MCF 10A (cell line): ENCODE results near the gene GNB5. TPM values are rescaled to one million over a fixed set of nuclear protein-coding genes. Genes with fewer than 3 reads are reported as not detected.

ENCODE experiments used
- BruUV-seq: library from RNA; stranded (reverse); fragments of 400-500 nt; replicated peaks from 2 replicates; lab custom pipeline; 2021; lab: Mats Ljungman, UMichigan
- CTCF ChIA-PET: fragments of 300-600 bp; sonication (Branson Sonifier 250); formaldehyde crosslinking; extraction: SDS; loops from one replicate; lab custom pipeline; 2021; ENCODE audit warnings: antibody characterized with exemption, inconsistent platforms; lab: Yijun Ruan, JAX
- POLR2A ChIA-PET: fragments of 300-600, 350-650 bp; sonication (Branson Sonifier 250); formaldehyde crosslinking; extraction: SDS; loops from one replicate; lab custom pipeline; 2020; ENCODE audit warnings: antibody characterized with exemption, inconsistent platforms; lab: Yijun Ruan, JAX
- DNase-seq: peaks from one replicate; pipeline ENCODE4 v3.0.0-alpha.2; 2018; ENCODE audit not compliant: unreplicated experiment
- H3K27ac Mint-ChIP-seq: one replicate; pipeline ENCODE4 v1.8.0; 2022; ENCODE audit warnings: mild to moderate bottlenecking, low read depth, mixed read lengths; ENCODE audit not compliant: unreplicated experiment
- H3K27me3 Mint-ChIP-seq: one replicate; pipeline ENCODE4 v1.8.0; 2022; ENCODE audit warnings: mixed read lengths; ENCODE audit not compliant: insufficient read depth, unreplicated experiment
- H3K36me3 Mint-ChIP-seq: one replicate; pipeline ENCODE4 v1.8.0; 2022; ENCODE audit warnings: mild to moderate bottlenecking, moderate library complexity, mixed read lengths; ENCODE audit not compliant: insufficient read depth, unreplicated experiment
- H3K4me1 Mint-ChIP-seq: one replicate; pipeline ENCODE4 v1.8.0; 2022; ENCODE audit warnings: mixed read lengths; ENCODE audit not compliant: insufficient read depth, unreplicated experiment
- H3K4me3 Mint-ChIP-seq: one replicate; pipeline ENCODE4 v1.8.0; 2022; ENCODE audit warnings: mild to moderate bottlenecking, moderate library complexity, mixed read lengths; ENCODE audit not compliant: unreplicated experiment
- H3K9me3 Mint-ChIP-seq: one replicate; pipeline ENCODE4 v1.8.0; 2022; ENCODE audit warnings: mixed read lengths; ENCODE audit not compliant: unreplicated experiment
- intact Hi-C: fragments of 100-400 bp; cut with micrococcal nuclease; formaldehyde crosslinking; loops from 2 replicates; pipeline ENCODE4 v1.14.1; 2022
- total RNA-seq: library from RNA; stranded (reverse); gene quantifications from 2 replicates; pipeline ENCODE4 v1.2.3, GENCODE V29; 2022
- TF ChIP-seq, protein P1 (sequence below): fragments of 200-600 bp; IDR thresholded peaks from one replicate; pipeline ENCODE4 v1.8.0; 2022; ENCODE audit warnings: antibody characterized with exemption, mild to moderate bottlenecking; ENCODE audit not compliant: unreplicated experiment

Gene GNB5
- total RNA-seq, 1 experiment from 2014 or later = 31.8 TPM

DNA sequence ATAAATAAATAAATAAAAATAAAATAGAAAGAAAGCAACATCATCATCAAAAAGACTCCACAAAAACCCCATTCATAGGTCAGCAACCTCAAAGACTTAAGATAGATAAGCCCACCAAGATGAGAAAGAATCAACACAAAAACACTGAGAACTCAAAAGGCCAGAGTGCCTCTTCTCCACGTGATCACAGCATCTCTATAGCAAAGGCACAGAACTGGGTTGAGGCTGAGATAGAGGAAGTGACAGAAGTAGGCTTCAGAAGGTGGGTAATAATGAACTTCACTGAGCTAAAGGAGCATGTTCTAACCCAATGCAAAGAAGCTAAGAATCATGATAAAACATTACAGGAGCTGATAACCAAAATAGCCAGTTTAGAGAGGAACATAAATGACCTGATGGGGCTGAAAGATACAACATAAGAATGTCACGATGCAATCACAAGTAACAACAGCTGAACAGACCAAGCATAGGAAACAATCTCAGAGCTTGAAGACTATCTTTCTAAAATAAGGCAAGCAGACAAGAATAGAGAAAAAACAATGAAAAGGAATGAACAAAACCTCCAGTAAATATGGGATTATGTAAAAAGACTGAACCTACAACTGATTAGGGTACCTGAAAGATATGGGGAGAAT is 26.4 kb downstream of the GNB5 start:
- intact Hi-C loops = no loop called here
- ChIA-PET POLR2A (interaction anchor here (1.1 to 2.2 kb wide), 2 partner anchors 14 to 194 kb away, joined by 3 to 10 read pairs; no protein-coding TSS in a partner anchor), CTCF (interaction anchor here (0.5 to 1.7 kb wide), 8 partner anchors 9 to 424 kb away, joined by 3 to 6 read pairs (median 3); no protein-coding TSS in a partner anchor)
- Mint-ChIP-seq H3K9me3 (no peaks in the 10 kb centered on the region), H3K27me3 (no peaks in the 10 kb centered on the region), H3K36me3 (peaks cover 20% of the 10 kb centered on the region), H3K27ac (peak overlapping the region; percentile 86), H3K4me3 (no peak overlapping the region), H3K4me1 (peaks cover 16% of the 10 kb centered on the region)
- no peak for DNase-seq
- TSS peak; percentile 59 for BruUV-seq
- TF ChIP-seq, protein P1, sequence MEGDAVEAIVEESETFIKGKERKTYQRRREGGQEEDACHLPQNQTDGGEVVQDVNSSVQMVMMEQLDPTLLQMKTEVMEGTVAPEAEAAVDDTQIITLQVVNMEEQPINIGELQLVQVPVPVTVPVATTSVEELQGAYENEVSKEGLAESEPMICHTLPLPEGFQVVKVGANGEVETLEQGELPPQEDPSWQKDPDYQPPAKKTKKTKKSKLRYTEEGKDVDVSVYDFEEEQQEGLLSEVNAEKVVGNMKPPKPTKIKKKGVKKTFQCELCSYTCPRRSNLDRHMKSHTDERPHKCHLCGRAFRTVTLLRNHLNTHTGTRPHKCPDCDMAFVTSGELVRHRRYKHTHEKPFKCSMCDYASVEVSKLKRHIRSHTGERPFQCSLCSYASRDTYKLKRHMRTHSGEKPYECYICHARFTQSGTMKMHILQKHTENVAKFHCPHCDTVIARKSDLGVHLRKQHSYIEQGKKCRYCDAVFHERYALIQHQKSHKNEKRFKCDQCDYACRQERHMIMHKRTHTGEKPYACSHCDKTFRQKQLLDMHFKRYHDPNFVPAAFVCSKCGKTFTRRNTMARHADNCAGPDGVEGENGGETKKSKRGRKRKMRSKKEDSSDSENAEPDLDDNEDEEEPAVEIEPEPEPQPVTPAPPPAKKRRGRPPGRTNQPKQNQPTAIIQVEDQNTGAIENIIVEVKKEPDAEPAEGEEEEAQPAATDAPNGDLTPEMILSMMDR = no peak

DNA sequence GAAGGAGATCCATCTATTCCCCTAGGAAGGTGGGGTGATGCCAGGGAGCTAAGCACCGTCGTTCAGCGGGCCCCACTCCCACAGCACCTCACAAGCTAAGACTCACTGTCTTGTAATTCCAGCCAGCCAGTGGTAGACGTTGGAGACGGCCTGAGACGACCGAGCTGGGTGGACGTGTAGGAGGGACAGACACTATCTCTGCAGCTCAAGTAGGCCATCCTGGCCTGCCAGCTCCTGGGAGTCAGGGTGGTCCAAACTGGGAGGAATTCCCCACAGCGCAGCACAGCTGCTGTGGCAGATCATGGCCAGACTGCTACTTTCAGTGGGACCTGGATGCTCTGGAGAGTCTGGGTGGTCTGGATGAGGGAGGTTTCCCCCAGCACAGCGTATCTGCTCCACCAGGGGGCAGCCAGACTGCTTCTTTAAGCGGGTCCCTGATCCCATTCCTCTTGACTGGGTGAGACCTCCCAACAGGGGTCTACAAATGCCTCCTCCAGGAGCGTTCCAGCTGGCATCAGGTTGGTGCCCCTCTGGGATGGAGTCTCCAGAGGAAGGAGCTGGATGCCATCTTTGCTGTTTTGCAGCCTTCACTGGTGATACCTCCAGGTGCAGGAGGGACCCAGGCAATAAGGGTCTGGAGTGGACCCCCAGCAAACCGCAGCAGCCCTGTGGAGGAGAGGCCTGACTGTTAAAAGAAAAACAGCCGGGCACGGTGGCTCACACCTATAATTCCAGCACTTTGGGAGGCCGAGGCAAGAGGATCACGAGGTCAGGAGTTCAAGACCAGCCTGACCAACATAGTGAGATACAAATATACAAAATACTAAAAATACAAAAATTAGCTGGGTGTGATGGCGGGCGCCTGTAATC is 27.6 kb downstream of the GNB5 start:
- peaks cover 16% of the 10 kb centered on the region for H3K4me1 Mint-ChIP-seq
- H3K27me3 Mint-ChIP-seq = no peaks in the 10 kb centered on the region
- intact Hi-C loops = no loop called here
- ChIA-PET POLR2A (interaction anchor here (1.1 kb wide), 1 partner anchor 193 kb away, joined by 3 read pairs; no protein-coding TSS in a partner anchor), CTCF (interaction anchor here (0.6 to 1.5 kb wide), 3 partner anchors 8 to 373 kb away, joined by 3 to 6 read pairs (median 4); no protein-coding TSS in a partner anchor)
- H3K9me3 Mint-ChIP-seq = no peaks in the 10 kb centered on the region
- no peak overlapping the region for H3K27ac Mint-ChIP-seq
- BruUV-seq = no TSS peak
- TF ChIP-seq, protein P1 = no peak
- no peak overlapping the region for H3K4me3 Mint-ChIP-seq
- no peak for DNase-seq
- peaks cover 23% of the 10 kb centered on the region for H3K36me3 Mint-ChIP-seq

DNA sequence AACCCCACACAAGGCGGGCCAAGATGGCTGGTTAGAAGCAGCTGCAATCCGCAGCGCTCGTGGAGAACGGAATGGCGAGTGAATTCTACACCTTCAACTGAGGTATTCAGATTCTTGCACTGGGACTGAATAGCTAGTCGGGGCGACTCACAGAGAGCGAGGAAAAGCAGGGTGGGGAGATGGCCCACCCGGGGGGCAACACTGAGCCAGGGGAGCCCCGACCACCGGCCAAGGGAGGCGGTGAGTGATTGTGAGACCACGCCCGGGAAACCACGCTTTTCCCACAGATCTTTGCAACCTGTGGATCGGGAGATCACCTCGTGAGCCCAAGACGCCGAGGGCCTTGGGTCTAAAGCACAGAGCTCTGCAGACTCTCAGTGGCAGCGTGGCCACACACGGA is 28.3 kb downstream of the GNB5 start:
- POLR2A ChIA-PET = no interaction called here
- no peak overlapping the region for H3K4me3 Mint-ChIP-seq
- intact Hi-C loops = no loop called here
- H3K27ac Mint-ChIP-seq = no peak overlapping the region
- peaks cover 28% of the 10 kb centered on the region for H3K36me3 Mint-ChIP-seq
- DNase-seq = no peak
- TF ChIP-seq, protein P1 = no peak
- H3K9me3 Mint-ChIP-seq = no peaks in the 10 kb centered on the region
- BruUV-seq = no TSS peak
- CTCF ChIA-PET = interaction anchor here (0.6 to 0.9 kb wide), 3 partner anchors 24 to 372 kb away, joined by 3 to 4 read pairs (median 3); no protein-coding TSS in a partner anchor
- H3K27me3 Mint-ChIP-seq = no peaks in the 10 kb centered on the region
- peaks cover 16% of the 10 kb centered on the region for H3K4me1 Mint-ChIP-seq

DNA sequence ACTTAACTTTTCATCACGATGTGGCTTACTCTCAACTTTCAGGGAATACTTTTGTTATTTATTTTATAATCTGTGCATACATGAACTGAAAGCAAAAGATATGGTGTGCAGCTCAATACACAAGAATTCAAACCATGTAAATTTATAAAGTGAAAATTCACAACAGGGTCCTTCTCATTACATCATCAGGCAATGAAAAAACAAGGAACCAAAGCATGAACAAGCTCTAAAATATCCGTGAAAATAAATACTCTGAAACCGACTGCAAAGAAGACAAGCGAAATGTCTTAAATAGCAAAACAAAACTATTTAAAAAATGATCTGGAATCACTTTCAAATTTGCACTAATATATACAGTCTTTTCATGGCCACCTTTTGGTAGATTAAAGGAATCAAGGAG is 28.9 kb downstream of the GNB5 start:
- Mint-ChIP-seq H3K9me3 (no peaks in the 10 kb centered on the region), H3K4me3 (no peak overlapping the region), H3K27ac (no peak overlapping the region), H3K27me3 (no peaks in the 10 kb centered on the region), H3K36me3 (peaks cover 24% of the 10 kb centered on the region), H3K4me1 (peaks cover 16% of the 10 kb centered on the region)
- no TSS peak for BruUV-seq
- TF ChIP-seq, protein P1 = no peak
- ChIA-PET CTCF (interaction anchor here (0.6 to 0.7 kb wide), 2 partner anchors 34 to 46 kb away, joined by 3 read pairs; no protein-coding TSS in a partner anchor), POLR2A (no interaction called here)
- DNase-seq = no peak
- intact Hi-C loops = no loop called here
